22Rv1 (cell line): ENCODE results near the gene PLSCR4.

ENCODE experiments used
- CTCF ChIP-seq: fragments of 450-650 bp; IDR thresholded peaks from 2 replicates; pipeline ENCODE4 v1.5.1; 2017; ENCODE audit warnings: mild to moderate bottlenecking
- ZFX ChIP-seq: fragments of 450-650 bp; IDR thresholded peaks from 2 replicates; pipeline ENCODE4 v1.6.1; 2017; ENCODE audit warnings: antibody characterized with exemption, borderline replicate concordance

- no peak for TF ChIP-seq CTCF
- no peak for TF ChIP-seq ZFX
These were observed 69.7 kb downstream of the PLSCR4 start for GRCh38 chr3:146181216-146181615.
